ENCODE measurements around the gene GNL2.

GNL2 gene

DNA sequence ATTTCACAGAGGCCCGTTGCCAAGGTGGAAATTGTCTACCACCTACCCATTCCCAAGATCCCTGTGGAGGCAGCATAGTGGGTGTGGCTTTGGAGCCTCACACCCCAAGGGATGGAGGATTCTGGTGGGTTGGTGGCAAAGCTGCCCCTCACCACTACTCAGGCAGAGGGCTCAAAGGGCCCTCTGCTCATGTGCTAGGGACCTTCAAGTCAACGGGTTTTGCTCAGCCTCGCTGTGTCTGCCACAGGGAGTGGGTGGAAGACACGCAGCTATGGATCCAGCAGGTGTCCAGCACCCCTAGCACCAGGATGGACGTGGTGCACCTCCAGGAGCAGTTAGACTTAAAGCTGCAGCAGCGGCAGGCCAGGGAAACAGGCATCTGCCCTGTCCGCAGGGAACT is 36.7 kb downstream of the GNL2 start:
- H3K4me3 ChIP-seq (ENCODE audit: low read depth, low read length): no peak overlapping the region
- TF ChIP-seq, protein P1, sequence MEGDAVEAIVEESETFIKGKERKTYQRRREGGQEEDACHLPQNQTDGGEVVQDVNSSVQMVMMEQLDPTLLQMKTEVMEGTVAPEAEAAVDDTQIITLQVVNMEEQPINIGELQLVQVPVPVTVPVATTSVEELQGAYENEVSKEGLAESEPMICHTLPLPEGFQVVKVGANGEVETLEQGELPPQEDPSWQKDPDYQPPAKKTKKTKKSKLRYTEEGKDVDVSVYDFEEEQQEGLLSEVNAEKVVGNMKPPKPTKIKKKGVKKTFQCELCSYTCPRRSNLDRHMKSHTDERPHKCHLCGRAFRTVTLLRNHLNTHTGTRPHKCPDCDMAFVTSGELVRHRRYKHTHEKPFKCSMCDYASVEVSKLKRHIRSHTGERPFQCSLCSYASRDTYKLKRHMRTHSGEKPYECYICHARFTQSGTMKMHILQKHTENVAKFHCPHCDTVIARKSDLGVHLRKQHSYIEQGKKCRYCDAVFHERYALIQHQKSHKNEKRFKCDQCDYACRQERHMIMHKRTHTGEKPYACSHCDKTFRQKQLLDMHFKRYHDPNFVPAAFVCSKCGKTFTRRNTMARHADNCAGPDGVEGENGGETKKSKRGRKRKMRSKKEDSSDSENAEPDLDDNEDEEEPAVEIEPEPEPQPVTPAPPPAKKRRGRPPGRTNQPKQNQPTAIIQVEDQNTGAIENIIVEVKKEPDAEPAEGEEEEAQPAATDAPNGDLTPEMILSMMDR (IDR thresholded peaks at IDR 0.05; ENCODE audit: borderline replicate concordance, insufficient read depth, low read depth, low read length): no peak

DNA sequence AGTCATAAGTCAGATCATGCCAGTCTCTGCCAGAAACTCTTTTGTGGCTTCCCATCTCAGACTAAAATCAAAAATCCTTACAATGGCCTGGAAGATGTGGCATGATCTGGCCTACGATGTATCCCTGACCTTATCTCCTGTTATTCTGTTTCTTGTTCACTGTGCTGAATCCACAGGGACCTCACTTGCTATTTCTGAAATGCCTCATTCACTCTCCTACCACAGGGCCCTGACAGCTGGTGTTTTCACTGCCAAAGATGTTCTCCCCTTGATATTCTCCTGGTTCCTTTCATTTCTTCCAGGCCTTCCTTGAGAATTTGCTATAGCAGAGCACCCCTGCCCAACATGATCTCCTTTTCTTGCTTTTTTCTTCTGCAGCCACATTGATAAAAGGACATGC is 37.3 kb downstream of the GNL2 start:
- H3K4me3 ChIP-seq (ENCODE audit: low read depth, low read length): no peak overlapping the region
- TF ChIP-seq, protein P1 (IDR thresholded peaks at IDR 0.05; ENCODE audit: borderline replicate concordance, insufficient read depth, low read depth, low read length): no peak

DNA sequence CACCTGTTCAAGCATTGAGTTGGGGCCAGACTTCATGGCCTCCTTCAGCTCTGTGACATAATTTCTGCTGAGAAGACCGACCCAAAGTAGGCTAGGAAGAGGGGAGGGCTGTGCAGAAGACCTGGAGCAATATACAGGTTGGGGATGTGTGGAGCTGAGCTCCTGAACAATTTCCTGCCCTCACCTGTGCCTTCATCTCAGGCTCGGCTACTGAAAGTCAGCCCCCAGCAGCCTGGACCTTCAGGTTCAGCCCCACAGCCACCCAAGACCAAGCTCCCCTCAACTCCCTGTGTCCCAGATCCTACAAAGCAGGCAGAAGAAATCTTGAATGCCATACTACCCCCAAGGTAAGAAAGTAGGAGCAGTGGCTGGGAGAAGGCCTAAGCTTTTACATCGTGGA is 38.3 kb downstream of the GNL2 start:
- H3K4me3 ChIP-seq (ENCODE audit: low read depth, low read length): no peak overlapping the region
- TF ChIP-seq, protein P1 (IDR thresholded peaks at IDR 0.05; ENCODE audit: borderline replicate concordance, insufficient read depth, low read depth, low read length): no peak

DNA sequence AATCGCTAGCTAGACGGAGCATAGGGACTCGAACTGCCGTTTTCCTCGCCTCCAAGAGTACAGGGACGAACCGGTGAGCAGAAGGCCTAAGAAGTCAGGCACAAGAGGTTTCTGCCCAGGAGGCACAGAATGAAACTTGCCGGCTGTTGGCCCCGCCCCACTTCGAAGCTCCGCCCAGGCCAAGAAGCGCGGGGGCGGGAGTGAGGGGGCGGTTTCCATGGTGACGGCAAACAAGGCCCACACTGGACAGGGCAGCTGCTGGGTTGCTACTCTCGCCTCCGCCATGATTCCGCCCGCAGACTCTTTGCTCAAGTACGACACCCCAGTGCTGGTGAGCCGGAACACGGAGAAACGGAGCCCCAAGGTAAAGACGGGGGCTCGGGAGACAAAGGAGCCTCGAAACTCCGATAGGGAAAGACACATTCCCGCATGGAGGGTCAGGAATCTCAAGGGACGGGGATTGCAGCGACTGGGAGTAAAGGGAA is 39.0 kb downstream of the GNL2 start, which contains the start of gene DNALI1:
Gene DNALI1 (plus strand): TSS at position 229 of the 485 bp plus-strand sequence. CDS start 55 bp downstream, at position 284.
- no peak within 1 kb of the TSS for H3K4me3 ChIP-seq (ENCODE audit: low read depth, low read length)

DNA sequence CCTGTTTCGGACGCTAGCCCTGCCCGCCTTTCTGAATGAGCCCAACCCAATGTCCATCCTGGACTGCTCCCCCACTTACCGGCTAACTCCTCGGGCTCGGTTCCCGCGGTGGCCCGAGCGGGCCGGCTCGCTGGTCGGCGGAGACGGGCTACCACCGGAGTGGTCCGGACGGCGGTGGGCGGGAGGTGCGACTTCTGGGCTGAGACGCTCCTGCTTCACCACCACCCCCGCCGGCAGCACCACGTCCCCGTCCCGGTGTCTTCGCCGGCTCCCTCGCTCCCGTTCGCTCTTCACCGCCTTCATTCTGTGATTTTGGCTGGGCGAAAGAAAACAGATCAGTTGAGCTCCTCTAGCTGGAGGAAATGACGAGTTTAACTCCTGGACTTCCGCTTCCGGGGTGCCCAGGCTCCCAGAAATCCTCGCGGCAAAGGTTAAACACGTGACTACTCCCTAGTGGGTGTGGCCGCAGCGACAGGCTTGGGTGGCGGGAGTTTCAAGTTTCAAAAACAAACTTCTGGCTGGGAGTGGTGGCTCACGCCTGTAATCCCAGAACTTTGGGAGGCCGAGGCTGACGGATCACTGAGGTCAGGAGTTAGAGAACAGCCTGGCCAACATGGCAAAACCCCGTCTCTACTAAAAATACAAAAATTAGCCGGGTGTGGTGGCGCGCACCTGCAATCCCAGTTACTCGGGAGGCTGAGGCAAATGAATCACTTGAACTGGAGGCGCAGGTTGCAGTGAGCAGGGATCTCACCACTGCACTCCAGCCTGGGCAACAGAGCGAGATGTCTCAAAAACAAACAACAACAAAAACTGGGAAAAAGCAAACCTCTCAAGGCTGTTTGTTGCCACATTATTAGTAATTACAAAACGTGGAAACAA is 41.6 kb downstream of the GNL2 start, which contains the start of gene SNIP1:
Gene SNIP1 (minus strand): TSS at position 367 of the 882 bp plus-strand sequence. CDS start 64 bp downstream, at position 303.
- TF ChIP-seq, protein P1 (IDR thresholded peaks at IDR 0.05; ENCODE audit: borderline replicate concordance, insufficient read depth, low read depth, low read length): no peak
- H3K4me3 ChIP-seq (ENCODE audit: low read depth, low read length): peak within 1 kb of the TSS; percentile 79

More for the DNA sequence above, 39.0 kb downstream of the GNL2 start, which contains the start of gene DNALI1:
- TF ChIP-seq, protein P1 (IDR thresholded peaks at IDR 0.05; ENCODE audit: borderline replicate concordance, insufficient read depth, low read depth, low read length): no peak

DNA sequence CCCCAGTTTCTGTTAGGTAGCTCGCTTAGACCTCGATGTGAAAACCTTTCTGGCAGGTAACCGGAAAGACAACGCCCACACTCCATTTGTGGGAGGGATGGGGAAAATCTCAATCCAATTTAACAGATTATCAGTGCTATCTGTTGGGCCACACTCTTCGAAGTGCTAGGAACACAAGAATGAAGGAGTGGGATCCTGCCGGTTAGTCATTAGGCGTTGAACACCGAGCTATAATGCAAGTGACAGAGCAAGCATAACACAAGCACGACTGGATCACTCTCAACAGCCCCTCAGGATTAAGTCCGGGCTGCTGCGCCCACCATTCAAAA is 42.2 kb downstream of the GNL2 start:
- TF ChIP-seq, protein P1 (IDR thresholded peaks at IDR 0.05; ENCODE audit: borderline replicate concordance, insufficient read depth, low read depth, low read length): no peak
- peak overlapping the region; percentile 79 for H3K4me3 ChIP-seq (ENCODE audit: low read depth, low read length)

DNA sequence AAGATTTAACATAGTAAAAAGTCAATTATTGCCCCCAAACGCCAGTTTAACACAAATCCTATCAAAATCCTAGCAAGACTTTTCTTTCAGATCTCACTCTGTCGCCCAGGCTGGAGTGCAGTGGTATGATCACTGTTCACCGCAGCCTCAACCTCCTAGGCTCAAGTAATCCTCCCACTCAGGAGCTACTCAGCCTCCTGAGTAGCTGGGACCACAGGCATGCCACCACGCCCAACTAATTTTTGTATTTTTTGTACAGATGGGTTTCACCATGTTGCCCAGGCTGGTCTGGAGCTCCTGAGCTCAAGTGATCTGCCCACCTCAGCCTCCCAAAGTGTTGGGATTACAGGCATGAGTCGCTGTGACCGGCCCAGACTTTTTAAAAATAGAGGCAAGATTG is 46.4 kb downstream of the GNL2 start:
- TF ChIP-seq, protein P1 (IDR thresholded peaks at IDR 0.05; ENCODE audit: borderline replicate concordance, insufficient read depth, low read depth, low read length): no peak
- H3K4me3 ChIP-seq (ENCODE audit: low read depth, low read length): no peak overlapping the region
